GM19324 (cell line): ENCODE results near the gene ZNF619.
A peak's percentile ranks its signal among the peaks of the same experiment; 100 is the strongest.
"Not testable (repeated sequence)": the region's sequence is repeated elsewhere in the genome, so short reads cannot be mapped to it uniquely, and the experiment has no call there.

Experiments
- ATAC-seq: cut with Tn5 transposase; IDR thresholded peaks from one replicate; pipeline ENCODE4 v1.9.1; 2021; ENCODE audit warnings: mild to moderate bottlenecking, moderate library complexity; ENCODE audit not compliant: unreplicated experiment, low FRiP score

The ZNF619 gene

DNA sequence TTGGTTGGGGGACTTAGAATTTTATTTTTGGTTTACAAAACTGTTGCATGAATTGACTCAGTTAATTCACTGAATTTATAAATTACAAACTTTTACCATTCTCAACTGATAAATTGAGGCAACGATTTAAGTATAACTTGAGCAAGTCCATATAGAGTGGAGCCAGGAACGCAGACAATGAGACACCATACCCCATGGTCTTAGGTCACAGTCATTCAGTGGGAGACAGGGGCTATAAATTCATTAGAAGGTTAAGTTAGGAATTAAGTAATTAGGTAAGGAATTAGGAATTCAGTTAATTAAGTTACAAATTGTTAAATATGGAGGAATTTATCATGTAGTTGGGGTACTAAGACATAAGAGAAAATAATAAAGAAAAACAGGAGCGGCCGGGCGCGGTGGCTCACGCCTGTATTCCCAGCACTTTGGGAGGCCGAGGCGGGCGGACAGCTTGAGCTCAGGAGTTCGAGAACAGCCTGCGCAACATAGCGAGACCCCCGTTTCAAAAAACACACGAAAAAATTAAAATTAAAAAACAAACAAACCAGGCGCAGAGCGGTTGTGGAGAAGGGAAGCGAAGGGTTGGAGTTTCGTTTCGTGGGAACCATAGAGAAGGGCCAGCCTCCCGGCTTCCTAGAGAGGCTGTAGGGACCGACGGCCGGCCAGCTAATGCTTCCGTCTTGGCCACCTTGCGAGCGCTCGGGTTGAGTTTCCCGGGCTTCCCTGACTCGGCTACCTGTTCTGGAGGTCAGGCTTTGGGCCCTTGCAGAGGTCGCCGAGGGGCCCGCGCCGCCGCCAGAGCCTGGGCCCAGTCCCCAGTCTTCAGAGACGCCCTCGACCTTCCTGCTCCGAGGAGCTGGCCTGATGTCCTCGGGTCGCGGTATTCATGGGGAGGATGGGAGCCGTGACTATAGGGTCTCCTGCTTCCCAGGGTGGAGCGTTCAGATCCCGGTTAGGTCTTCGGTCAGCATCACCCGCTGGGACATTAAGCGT, at the start of gene ZNF619:
Gene ZNF619, plus strand, starts transcription at position 645 of the 993 bp plus-strand sequence. CDS start 858 bp downstream, outside the sequence.
- peak; percentile 77 for ATAC-seq

DNA sequence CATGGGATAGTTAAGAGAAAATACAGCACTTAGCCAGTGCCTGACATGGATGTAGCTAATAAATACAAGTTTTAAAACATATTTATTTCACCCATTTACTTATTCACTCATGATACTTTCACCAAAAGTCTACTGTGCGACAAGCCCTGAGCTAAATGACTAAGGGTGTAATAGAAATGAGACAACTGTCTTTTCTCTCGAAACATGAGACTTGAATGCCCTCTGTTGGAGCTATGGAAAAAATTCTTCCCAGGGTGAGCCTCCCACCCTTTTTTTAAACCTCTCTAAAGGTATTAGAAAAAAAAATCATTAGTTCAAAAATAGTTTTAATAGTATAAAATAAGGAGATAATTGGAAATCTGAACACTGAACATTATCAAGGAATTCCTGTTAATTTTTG, 44.1 kb upstream of the ZNF619 start:
- ATAC-seq, result no peak

DNA sequence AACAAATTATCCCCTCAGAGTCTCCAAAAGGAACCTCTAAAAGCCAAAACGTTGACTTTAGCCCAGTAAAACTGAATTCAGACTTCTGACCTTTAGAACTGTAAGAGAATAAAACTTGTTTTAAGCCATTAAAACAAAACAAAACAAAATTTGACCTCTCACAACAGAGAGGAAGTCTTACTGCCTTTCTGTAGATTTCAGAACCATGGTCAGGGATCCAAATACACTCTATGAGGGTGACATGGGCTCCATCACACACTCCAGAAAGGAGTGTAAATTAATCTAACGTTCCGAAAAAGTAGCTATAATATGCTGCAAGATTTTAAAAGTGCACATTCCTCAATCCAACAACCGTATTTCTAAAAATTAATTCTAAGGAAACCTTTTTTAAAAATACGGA, 39.0 kb upstream of the ZNF619 start:
- no peak for ATAC-seq

DNA sequence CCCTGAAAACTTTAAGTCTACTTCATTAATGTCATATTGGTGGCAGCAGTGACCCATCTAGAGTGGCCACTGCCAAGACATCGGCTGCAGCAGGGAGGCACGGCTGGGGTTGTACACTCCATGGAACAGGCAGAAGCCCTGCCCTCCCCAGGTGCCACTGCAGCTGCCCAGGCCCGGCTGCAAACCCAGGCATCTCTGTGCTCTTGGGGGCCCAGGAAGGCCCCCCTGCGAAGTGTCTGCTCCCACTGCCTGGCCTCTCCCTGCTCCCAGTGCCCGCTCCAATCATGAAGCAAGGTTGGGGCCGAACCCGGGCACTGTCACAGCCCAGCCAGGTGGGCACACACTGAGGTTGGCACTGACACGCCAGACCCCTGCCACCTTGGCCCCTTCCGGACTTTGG, 31.9 kb upstream of the ZNF619 start:
- no peak for ATAC-seq

DNA sequence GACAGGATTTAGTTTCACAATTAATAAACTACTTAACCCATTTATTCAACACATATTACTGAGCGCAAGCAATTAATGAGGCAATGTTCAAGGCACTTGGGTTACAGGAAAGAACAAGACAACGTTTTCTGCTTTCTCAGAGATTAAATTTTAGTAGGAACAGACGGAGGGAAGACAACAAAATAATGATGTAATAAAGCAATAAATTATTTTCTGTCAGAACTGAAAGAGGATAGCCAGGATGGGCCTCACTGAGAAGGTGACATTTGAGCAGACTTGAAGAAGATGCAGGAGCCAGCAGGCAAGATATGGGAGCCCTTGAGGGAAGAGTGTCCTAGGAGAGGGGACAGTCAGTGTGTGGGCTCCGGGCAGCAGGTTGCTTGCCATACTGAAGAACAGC, 31.0 kb upstream of the ZNF619 start:
- no peak for ATAC-seq

DNA sequence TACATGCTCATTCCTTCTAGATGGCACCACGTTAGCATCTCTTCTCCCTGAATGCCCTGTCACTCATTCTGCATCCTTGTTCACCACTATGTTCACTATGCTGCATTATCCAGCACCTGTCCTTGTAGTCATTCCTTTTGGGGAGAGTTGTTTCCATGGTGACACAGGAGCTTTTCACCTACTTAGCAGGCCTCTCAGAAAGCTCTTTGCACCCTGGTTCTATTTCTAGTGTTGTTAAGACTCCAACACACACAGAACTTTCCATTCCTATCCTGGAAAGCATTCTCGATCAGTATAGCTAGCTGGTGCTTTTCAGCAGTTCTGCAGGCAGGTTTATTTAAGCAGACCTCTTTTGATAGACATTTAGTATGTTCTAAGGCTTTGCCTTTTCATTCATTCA, 26.5 kb upstream of the ZNF619 start:
- no peak for ATAC-seq

DNA sequence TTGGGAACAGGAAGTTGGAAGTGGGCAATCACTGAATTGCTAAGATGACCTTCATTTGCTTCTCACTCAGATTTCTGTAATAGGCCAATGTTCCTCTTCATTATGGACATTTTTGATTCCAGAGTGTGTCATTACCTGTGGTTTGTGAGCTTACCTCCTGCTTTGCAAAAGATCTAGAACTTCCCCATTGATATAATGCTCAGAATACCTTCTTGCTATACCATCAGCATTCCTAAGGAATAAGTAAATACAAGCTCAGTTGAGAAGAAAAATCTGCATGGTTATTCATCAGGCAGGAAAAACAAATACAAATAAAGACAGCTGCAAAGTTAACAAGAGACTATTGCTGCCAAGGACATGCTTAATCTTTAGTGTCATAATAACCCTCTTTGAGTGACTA, 25.4 kb upstream of the ZNF619 start:
- no peak for ATAC-seq

DNA sequence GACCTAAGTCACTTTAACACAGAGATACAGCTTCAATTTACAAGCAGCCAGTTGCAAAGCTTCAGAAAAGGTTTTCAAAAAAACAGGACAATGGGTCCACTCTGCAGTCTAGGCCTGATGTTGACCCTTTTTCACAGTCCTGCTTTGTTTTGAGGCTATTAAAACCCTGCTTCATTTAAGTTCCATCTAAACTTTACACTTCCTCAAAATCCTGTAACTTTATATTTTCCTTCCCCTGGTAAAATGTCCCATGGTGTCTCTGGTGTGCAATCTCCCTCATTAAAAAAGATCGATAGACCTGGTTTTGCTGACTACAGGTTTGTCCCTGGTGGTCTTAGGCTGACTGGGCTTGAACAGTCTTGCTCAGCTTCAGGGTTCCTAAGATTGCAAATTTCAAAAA, 24.9 kb upstream of the ZNF619 start:
- ATAC-seq, result no peak

DNA sequence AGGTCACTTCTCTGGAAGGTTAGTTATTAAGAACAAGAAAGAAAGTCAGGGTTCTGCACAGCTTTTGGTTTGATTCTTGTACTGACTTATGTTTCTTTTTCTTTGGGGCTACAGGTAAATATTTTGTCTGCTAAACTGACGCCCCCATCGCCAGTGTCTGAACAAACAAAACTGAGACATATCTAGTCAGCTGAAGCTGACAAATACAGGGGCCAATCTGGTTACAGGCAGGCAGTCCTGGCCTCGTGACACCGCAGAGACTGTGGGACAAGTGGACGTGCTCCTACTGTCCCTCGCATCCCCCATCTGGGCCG, 24.4 kb upstream of the ZNF619 start:
- ATAC-seq, result no peak

DNA sequence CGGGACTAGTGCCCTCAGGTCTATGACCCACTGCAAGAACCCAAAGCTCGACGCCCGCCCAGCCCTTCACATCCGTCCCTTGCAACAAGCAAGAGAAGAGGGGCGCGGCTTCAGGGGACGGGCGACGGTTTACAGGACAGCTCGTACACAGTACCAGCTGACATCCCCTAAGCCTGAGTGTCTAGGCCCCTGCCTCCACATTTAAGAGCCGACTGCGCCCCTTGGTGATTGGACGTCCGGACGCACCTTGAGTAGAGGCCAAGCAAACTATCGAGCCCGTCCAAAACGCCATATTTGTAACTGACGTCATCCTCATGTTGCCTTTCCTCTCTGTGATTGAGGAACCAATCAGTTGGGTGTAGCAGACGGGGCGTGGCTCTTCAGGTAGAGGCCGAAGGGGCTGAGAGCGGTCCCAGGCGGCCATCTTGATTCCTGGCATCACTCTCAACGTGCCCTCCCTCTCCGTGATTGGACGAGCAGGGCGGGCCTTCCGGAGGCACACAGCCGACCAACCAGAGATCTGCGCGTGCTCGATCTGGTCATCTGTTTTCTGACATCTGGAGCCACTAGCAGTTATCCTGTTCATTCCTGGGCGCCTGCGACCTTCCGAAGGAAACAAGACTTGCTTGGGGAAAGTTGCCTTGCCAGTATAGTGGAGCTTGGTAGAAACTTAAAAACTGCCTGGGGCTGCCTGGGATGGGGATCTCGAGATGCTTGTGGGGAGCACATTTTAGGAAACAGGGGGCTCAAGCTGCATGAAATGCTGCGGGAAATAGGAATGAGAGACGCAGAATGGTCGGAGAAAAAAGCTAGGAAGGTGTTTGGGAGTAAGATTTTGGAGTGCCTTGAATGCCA, 23.8 kb upstream of the ZNF619 start:
- ATAC-seq, result peak; percentile 94

DNA sequence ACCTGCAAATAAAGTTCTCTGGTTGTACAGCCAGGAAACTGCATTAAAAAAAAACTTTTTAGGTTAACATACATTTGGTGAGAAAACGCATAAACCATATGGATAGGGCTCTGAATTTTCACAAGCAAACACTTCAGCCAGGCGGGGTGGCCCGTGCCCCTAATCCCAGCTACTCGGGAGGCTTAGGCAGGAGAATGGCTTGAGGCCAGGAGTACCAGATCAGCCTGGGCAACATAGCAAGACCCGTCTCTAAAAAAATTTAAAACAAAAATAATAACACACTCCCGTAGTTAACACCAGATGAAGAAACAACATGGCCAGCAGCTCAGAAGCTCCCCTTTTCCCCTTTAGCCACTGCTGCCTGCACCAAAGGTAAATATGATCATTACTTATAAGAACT, 23.0 kb upstream of the ZNF619 start:
- ATAC-seq, result no peak

DNA sequence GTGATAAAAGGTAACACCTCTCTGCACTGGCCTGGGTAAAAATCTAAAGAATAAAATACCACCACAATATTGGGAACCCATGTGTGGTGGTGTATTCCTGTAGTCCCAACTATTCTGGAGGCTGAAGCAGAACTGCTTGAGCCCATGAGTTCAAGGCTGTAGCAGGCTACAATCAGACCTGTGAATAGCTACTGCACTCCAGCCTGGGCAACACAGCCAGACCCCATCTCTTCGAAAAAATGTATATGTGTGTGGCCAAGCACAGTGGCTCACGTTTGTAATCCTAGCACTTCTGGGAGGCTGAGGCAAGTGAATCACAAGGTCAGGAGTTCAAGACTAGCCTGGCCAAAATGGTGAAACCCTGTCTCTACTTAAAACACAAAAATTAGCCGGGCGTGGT, 21.6 kb upstream of the ZNF619 start:
- no peak for ATAC-seq

DNA sequence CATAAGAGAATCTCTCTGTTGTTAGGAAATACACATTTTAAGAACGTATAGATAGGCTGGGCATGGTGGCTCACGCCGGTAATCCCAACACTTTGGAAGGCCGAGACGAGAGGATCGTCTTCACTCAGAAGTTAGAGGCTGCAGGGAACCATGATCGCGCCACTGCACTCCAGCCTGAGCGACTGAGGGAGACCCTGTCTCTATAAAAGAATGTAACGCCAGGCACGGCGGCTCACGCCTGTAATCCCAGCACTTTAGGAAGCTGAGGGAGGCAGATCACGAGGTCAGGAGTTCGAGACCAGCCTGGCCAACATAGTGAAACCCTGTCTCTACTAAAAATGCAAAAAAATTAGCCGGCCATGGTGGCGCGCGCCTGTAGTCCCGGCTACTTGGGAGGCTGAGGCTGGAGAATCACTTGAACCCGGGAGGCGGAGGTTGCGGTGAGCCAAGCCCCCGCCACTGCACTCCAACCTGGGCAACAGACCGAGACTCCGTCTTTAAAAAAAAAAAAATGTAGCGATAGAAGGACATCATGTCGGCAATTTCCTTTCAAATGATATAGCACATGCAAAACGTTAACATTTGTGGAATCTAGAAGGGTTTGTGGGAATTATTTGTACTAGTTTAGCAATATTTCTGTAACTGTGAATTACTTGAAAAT, 20.5 kb upstream of the ZNF619 start:
- ATAC-seq, result no peak

DNA sequence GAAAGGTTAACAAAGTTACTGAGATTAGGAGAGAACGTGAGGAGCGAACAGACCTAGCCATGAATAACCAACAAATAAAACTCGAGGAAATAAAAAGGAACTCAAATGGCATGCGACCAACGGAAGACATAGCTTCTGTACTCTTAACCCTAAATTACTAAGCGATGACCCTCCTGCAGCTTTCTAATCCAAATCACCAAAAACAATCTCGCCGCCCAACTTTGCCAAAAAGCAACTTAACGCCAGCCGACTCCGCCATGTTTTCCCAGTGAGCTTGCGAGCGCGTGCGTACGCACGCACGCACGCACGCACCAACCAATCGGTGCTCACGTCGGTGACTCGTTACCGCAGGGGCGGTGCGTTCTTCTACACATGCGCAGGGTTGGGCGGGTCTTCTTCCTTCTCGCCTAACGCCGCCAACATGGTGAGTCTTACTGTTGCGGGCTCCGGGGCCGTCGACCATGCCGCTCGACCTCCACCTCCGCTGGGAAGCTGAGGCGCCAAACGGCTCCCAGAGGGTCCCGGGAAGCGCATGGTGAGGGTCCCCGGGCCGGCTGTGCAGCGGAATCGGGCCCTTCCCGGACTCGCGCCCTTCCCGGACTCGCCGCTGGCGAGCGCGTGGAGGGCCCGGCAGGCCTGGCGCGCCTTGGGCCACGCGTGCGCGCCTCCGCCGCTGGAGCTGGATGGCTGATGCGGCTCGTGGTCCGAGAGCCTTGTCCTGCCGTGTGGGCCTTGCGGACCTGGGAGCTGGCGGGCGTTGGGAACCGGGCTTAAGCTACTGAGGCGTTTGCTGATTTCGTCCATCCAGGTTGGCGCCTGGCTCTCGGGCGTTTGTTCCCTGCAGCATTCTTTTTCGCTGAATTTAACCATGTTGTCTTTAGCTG, 19.7 kb upstream of the ZNF619 start, which contains the start of gene RPL14:
Gene RPL14, plus strand, starts transcription at position 400 of the 884 bp plus-strand sequence. Its CDS starts 133 bp downstream, at position 533.
- peak; percentile 76 for ATAC-seq

DNA sequence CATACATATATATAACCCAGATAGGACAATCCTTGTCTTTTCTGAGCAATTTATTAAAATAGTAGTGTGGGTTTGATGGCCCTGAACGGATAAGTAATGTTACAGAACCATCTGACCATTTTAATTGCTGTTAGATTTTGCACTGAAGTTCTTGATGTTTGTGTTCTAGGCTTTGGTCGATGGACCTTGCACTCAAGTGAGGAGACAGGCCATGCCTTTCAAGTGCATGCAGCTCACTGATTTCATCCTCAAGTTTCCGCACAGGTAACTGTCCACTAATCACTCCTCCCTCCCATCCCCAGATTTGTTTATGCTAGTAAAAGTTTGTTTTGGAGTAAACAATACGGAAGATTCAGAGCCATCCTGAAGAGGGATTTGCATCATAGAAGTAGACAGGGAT, 18.4 kb upstream of the ZNF619 start:
- no peak for ATAC-seq

DNA sequence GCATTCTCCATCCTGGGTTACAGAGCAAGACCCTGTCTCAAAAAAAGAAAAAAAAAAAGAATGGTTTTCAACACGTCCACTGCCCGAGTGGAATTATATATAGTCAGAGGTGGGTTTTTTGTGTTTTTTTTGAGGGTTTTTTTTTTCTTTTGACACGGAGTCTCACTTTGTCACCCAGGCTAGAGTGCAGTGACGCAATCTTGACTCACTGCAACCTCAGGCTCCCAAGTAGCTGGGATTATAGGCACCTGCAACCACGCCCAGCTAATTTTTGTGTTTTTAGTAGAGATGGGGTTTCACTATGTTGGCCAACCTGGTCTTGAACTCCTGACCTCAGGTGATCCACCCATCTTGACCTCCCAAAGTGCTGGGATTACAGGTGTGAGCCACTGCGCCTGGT, 16.4 kb upstream of the ZNF619 start:
- not testable (repeated sequence) for ATAC-seq

DNA sequence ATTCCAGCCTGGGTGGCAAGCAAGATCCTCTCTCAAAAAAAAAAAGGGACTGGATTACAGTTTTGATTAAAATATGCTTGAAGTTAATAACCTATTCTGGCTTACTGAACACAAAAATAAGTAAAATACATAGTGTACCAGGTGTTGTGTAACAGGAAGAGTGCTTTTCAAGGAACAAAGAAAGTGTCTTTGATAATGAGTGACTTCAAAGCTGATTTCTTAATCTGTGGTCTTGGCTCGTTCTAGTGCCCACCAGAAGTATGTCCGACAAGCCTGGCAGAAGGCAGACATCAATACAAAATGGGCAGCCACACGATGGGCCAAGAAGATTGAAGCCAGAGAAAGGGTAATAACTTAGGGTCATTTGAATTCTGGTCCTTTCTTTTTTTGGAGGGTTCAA, 15.8 kb upstream of the ZNF619 start:
- ATAC-seq, result no peak

DNA sequence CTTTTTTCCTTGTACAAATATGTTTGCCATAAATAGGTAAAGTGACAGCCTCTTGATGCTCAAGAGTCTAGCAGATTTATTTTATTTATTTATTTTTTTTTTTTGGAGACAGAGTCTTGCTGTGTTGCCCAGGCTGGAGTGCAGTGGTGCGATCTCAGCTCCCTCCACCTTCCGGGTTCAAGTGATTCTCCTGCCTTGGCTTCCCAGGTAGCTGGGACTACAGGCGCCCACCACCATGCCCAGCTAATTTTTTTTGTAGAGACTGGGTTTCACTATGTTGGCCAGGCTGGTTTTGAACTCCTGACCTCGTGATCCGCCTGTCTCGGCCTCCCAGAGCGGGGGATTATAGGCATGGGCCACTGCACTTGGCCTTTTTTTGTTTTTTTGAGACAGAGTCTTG, 14.1 kb upstream of the ZNF619 start:
- ATAC-seq, result not testable (repeated sequence)

DNA sequence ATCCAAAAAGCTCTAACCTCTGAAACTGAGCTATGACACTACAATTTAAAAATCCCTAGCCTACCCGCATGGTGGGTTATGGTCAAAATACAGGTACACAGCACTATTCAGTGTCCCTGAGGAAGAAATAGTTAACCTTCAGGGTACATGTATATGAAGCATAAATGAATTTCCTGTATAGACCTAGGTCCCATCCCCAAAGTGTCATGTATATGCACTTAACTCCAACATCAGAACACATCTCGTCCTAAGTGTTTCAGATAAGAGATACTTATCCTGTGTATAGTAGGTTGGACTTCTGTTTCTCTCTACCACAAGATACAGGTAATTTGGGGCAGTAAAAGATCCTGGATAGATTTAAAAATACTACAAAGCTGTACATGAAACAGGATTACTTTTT, 13.3 kb upstream of the ZNF619 start:
- no peak for ATAC-seq
